OCI-M2 (cell line): Measurements from ENCODE around the gene POLL.
"Not testable (repeated sequence)": the region's sequence is repeated elsewhere in the genome, so short reads cannot be mapped to it uniquely, and the experiment has no call there.

ENCODE experiments used
- DNase-seq: peaks from one replicate; lab custom pipeline; 2025; ENCODE audit not compliant: unreplicated experiment; lab: John Stamatoyannopoulos, UW

Gene POLL

DNA sequence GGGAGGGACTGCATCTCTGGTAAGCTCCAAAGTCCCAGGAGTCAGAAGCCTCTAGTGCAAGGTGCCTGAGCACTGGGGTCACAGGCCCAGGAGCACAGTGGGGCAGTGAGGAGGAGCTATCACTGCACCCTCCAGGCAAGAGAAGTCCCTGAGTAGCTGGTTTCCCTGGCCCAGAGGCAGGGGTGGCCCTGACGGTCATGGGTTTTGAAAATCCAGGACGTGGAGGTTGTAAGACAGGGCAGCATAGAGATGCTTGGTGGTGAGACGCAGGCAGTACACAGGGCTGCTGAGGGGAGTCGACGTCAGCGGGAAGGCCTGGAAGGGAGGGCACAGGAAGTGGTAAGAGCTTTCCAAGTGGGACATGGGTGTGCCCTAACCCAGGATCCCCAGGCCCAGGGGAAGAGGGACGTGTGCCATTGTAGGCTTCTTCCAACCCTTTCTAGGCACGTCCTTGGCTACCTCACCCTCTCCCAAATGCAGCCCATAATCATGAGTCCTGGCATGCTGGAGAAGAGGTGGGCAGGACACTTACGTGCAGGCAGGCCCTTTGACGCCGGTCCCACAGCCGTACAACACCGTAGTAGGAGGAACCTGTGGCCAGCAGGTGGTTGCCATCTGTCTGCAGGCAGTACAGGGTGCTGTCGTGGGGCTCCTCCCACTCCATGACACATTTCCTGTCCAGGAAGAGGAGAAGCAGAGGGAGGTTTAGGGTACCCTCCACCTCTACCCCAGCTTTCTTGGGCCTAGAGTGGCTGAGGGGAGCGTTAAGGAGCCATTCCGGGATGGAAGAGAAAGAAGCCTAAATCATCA, 23.2 kb upstream of the POLL start:
- no peak for DNase-seq

- DNase-seq: no peak
Observed at GRCh38 chr10:101609481-101609880, 21.4 kb upstream of the POLL start.

- DNase-seq: no peak
Observed at GRCh38 chr10:101607124-101607523, 19.1 kb upstream of the POLL start.

DNA sequence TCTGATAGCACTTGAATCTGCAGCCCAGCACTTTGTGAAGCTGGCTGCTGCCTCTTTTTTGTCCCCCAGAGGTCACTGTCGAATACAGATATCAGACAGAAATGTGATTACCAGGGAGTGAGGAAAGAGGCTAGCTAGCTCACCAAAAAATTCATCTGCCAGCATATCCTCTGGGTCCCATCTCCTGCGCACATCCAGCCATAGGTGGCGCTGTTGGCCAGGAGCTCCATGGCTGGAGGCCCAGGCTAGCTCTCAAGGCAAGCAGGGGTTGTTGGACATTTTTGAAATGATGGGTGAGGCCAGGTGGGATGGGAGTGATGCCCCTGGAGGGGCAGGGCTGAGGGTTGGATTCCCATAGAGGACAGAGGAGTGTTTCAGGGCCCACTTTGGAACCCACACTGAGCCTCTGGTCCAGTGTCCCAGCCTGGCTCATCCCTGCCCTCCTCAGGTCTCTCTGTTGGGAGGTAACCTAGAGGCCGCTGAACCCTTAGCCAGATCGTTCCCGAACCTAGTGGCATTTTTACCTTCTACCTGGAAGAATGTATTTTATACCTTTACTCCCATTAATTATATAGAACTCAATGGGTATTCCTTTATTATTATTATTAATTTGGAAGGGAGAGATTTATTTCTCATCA, 14.8 kb upstream of the POLL start:
- peak; percentile 46 for DNase-seq

- no peak for DNase-seq
Observed at GRCh38 chr10:101601541-101601940, 13.5 kb upstream of the POLL start.

GRCh38 chr10:101597091-101597900, 9.2 kb upstream of the POLL start:
- DNase-seq: no peak

DNA sequence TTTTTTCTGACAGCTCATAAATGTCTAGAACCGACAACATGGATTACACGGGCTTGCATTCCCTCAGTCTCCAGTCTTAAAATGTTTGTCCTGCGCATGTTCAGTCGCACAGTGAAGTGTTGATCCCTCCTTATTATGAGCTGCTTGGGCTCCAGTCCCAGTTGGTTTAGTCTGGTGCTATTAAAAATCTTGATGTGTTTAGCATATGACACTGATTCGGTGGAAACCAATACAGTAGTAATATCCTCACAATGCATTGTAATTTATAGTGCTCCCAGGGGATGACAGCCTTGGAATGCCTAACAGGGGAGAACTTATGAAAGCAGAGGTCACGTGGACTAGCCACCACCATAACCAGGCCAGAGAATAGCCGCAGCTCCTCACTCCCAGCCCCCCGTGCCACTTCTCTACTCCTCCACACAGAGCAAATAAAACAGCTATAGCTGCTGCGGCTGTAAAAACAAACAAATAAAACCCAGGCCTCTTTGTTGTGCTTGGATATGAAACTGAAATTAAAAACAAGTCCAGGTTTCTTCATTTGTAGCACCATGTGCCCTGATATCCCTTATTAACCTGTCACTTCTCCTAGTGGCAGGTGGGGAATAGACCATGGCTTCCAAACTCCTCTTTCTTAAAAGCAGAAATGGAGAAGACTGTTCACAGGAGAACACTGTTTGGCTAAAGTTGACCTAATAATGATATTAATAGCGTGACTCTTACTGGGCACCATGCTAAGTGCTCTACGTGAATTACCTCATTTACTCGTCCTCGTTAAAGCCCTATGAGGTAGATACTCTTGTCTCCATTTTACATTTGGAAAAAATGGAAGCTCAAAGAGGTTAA, 7.8 kb upstream of the POLL start:
- no peak for DNase-seq

- DNase-seq: not testable (repeated sequence)
Observed at GRCh38 chr10:101593331-101593730, 5.3 kb upstream of the POLL start.

- DNase-seq: peak; percentile 24
Observed at GRCh38 chr10:101588879-101589278, 822 bp upstream of the POLL start.

- no peak for DNase-seq
Observed at GRCh38 chr10:101585841-101586240, 2.2 kb downstream of the POLL start.

DNA sequence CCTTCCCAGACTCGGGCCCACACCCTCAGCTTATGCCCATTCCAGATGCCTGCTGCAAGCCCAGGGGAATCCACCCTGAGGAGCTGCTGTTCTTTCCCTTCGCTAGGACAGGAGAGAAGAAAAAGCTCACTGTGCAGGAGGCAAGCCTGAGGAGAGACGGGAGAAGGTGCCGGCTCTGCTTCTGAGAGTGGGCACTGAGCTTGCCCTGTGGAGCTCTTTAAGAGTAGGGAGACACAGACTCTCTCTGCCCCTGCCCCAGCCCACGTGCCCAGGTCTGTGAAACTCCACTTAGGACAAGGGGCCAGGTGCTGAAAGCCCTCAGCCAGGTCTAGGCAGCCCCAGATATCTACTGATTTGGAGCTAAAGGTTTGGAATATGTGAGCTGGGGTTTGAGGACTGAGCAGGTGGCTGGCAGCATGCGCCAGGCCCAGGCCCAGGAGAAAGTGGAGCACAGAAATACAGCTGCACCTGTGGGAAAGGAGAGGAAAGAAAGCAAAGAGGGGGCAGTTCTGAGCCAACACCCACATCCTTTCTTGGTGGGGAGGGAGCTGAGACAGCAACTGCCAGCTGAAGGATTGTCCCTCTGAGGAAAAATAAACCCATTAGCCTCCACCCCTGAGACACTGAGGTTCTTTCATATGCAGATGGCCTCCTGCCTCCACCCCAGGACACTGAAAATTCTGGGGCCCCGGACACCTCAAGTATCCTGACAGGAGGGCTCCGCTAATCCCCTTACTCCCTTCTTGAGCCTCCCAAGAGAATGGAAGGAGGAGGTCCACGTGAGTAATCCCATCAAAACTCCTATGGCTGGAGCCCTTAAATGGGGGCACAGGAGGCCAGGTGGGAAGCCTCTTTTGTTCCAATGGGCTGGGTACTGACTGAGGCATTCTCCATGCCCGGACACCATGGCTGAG, 7.3 kb downstream of the POLL start:
- no peak for DNase-seq

DNA sequence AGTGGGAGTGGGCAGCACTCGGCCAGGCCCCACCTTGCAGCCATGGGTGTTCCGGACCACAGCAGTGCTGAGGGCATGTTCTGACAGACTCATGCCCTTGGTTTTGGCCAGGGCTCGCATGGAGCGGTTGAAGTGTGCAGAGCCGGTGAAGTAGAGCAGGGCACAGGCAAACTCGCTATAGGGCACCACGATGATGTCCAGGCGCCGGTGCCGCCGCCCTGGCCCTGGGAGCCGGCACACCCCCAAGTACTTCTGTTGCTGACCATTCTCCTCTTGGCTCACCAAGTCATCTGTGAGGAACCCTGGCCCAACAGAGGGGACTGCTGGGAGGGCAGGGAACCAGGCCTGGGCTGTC, 8.6 kb downstream of the POLL start:
- DNase-seq: no peak

GRCh38 chr10:101578803-101579515, 9.1 kb downstream of the POLL start:
- no peak for DNase-seq

DNA sequence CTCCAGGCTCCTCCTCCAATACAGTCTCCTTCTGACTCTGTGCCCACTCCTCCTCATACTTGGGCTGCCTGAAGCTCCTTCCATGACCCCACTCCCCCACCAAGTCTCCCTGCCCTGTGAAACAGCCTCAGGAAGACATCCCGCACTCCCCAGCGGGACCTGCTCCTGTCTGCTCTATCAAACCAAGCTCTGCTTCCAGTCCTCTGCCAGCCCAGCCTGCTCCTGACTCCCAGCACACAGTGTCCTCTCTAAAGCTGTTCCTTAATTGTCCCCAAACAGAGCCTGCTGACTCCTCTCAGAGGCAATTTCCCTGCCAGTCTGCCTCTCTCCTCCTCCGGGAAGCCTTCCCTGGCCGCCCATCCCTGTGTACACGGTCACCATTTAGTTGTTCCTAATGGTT, 9.9 kb downstream of the POLL start:
- DNase-seq: no peak

DNA sequence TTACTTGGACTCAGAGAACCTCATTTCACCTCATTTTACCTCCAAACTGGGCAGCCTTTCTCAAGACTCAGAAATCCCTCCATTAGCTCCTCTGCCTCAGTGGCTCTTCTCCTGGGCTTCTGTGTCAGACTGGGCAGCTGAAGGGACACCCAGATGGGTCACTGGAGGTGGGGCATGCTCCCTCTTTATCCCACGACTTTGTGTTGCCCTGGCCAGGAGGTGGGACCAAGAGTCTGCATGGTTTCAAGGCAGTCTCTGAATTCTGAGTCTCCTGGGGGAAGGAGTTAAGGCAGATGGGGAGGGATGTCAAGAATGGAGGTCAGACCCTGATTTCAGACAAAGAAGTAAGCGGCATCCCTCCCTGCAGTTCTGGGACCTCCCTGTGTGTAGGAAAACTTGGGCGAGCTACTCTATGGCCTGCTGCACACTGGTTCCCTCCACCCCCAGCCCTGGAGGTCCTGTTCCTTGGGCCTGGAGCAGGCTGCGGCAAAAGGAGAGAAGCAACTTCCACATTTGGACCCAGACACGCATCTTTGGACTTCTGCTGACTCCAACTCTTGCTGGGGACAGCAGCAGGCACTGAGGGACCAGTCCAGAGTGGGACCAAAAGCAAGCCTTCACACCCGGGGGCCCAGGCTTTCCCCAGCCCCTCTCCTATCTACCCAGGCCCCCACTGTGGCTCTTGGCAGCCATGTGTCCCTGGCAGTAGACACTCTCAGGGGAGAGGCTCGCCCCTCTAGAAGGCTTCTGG, 10.8 kb downstream of the POLL start:
- no peak for DNase-seq

GRCh38 chr10:101576211-101576863, 11.7 kb downstream of the POLL start:
- no peak for DNase-seq

GRCh38 chr10:101575580-101576210, 12.4 kb downstream of the POLL start:
- peak; percentile 62 for DNase-seq

DNA sequence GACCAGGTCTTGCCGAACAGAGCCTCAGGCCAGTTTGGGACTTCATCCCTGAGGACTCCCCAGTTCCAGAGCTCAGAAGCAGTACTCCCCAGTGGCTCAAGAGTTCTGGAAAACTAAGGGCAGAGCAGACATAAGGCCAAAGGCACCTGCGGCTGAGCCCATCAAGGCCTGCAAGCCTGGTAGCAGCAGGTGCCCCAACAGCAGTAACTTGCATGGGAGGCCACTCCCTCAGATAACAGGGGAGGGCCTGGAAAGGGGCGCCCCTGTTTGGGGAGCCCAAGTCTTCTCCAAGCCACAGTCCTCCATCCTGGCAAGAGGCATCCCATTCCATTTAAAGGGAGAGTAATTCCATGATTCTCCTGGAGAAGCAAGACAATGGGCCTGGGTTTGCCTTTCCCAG, 13.0 kb downstream of the POLL start:
- no peak for DNase-seq
